GM18951 (cell line): ENCODE measurements around the gene SGCD.

Source experiments
- POLR2A ChIP-seq: IDR thresholded peaks from 4 replicates; pipeline ENCODE4 v1.6.1; 2011; ENCODE audit warnings: mild to moderate bottlenecking; ENCODE audit not compliant: insufficient read length, insufficient read depth; ENCODE audit errors: extremely low read depth
- in situ Hi-C: fragments of 300-500 bp; cut with MboI; formaldehyde crosslinking; loops from one replicate; pipeline ENCODE4 v1.12.0; 2022; ENCODE audit warnings: low sequenced_read_pairs, mixed read lengths, inconsistent platforms; ENCODE audit not compliant: unreplicated experiment

Gene SGCD

GRCh38 chr5:156667616-156668015 is 340.7 kb downstream of the SGCD start:
- in situ Hi-C loops = loop anchor here (25.0 kb wide), 1 partner anchor 470 kb away; the partner anchor contains the start of gene MED7
- TF ChIP-seq POLR2A = no peak

GRCh38 chr5:156669416-156669815 is 342.5 kb downstream of the SGCD start:
- in situ Hi-C loops = loop anchor here (25.0 kb wide), 1 partner anchor 468 kb away; the partner anchor contains the start of gene MED7
- TF ChIP-seq POLR2A = no peak

DNA sequence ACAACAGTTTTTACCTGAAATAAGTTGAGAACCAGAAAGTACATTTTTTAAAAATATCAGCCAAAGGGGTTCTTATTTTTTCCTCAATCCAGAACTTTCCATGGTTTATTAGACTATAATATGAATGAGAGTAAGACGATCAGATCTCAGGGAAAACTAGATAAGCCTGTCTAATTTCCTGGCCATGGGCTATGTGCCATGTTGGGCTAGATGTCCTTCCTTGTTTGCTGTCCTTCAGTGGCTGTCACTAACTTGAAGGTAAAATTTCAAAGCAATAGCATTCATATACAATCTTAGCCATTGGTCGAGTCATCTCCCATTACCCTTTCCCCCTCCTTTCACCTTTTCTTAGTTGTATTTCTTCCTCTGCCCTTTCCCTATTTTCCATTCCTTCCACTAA is 343.7 kb downstream of the SGCD start:
- in situ Hi-C loops = loop anchor here (25.0 kb wide), 1 partner anchor 467 kb away; the partner anchor contains the start of gene MED7
- no peak for TF ChIP-seq POLR2A

- TF ChIP-seq POLR2A = no peak
- in situ Hi-C loops = no loop called here
These were observed 348.4 kb downstream of the SGCD start for GRCh38 chr5:156675395-156675794.

DNA sequence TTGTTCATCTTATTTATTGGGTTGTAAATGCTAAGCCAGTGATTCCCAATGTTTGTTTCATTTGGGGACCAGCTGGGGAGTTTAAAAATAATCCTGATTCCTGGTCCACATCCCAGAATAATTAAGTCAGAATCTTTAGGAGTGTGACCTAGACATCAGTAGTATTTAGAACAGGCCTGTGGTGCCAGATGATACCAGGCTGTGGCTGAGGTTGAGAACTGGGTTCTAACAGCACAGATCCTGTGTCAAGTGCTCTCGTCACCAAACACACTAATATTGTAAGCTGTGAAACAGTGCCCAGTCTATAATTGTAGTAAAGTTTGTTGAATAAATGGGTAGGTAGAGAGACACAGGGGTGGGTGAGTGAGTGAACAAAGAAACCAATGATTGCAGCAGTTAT is 351.0 kb downstream of the SGCD start:
- in situ Hi-C loops = no loop called here
- no peak for TF ChIP-seq POLR2A

GRCh38 chr5:156678484-156678883 is 351.5 kb downstream of the SGCD start:
- in situ Hi-C loops = no loop called here
- no peak for TF ChIP-seq POLR2A

DNA sequence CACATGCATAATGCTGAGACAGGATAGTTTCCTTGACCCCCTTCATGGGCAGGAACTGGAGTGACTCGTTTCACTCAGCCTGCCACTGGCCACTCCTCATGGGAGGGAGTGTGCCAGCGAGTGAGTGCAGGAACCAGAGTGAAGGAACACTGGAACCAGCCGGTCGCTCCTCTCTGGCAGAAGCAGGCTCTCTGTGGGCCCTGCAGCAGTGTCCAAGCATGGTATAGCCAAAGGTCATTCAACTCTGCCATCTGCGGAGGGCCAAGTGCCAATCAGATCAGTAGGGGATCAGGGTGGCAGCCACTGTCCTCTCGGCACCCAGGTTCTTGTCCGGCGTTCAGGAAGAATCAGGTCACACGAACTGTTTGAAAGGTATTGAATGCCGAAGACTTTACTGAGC is 353.9 kb downstream of the SGCD start:
- no peak for TF ChIP-seq POLR2A
- in situ Hi-C loops = no loop called here

DNA sequence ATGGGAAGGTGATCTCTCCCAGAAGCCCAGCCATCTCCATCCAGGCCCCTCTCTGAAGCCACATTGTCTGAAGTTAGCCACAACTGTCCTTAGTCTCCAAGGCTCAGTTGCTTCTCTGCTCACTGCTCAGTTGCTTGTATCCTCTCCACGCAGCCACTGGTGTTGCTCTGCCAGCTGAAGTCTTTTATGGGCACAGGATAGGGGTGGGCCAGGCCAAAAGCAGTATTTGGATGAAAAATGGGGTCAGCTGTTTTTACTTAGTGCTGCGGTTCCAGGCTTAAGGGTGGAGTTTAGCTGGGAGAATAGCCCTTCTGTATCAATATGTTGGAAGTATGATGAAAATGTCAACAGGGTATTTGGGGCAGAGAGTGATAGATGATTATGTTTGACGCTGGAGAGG is 354.3 kb downstream of the SGCD start:
- no peak for TF ChIP-seq POLR2A
- in situ Hi-C loops = no loop called here

GRCh38 chr5:156682971-156683370 is 356.0 kb downstream of the SGCD start:
- TF ChIP-seq POLR2A = no peak

GRCh38 chr5:156683509-156683908 is 356.5 kb downstream of the SGCD start:
- in situ Hi-C loops = no loop called here
- no peak for TF ChIP-seq POLR2A

More at GRCh38 chr5:156682971-156683370, 356.0 kb downstream of the SGCD start:
- in situ Hi-C loops = no loop called here

GRCh38 chr5:156684216-156684615 is 357.3 kb downstream of the SGCD start:
- TF ChIP-seq POLR2A = no peak
- in situ Hi-C loops = no loop called here

DNA sequence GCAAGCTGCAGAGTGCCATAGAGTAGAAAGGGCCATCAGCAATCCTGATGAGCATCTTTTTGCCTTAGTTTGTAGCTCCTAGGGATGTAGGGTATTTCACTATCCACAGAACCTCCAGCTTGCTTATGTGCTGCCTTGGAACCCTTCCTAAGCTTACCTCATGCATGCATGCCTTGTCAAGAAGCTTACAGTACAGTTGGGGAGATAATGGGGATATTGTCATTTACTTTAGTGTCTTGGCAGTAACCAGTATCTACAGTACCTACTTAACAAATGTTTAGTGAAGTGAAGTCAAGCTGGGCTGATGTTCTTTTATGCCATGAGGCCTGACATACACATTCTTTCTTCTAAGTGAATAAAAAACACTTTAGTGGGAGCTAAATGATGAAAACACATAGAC is 358.5 kb downstream of the SGCD start:
- in situ Hi-C loops = no loop called here
- no peak for TF ChIP-seq POLR2A

DNA sequence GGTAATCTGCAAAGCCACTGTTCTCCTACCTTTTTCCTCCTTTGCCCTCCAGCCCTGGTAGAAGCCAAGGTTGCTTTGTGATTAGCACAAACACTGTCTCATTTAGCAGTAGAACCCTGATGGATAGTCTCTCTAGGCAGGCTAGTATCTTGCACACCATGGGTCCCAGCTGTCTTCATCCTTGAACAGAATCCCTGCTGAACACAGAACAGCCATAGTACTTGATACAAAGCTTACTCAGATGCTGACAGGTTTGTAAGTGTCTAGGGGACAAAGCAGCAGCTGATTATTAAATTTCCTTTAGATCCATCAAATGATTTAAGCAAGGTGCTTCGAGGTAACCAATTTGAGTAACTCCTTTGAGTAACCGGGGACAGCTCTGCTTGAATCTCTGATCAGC is 359.4 kb downstream of the SGCD start:
- in situ Hi-C loops = no loop called here
- TF ChIP-seq POLR2A = no peak

GRCh38 chr5:156686796-156687195 is 359.8 kb downstream of the SGCD start:
- in situ Hi-C loops = no loop called here
- TF ChIP-seq POLR2A = no peak

GRCh38 chr5:156687514-156687913 is 360.6 kb downstream of the SGCD start:
- in situ Hi-C loops = no loop called here
- TF ChIP-seq POLR2A = no peak
